ENCODE results near the gene NR2F1-AS1.

DNA sequence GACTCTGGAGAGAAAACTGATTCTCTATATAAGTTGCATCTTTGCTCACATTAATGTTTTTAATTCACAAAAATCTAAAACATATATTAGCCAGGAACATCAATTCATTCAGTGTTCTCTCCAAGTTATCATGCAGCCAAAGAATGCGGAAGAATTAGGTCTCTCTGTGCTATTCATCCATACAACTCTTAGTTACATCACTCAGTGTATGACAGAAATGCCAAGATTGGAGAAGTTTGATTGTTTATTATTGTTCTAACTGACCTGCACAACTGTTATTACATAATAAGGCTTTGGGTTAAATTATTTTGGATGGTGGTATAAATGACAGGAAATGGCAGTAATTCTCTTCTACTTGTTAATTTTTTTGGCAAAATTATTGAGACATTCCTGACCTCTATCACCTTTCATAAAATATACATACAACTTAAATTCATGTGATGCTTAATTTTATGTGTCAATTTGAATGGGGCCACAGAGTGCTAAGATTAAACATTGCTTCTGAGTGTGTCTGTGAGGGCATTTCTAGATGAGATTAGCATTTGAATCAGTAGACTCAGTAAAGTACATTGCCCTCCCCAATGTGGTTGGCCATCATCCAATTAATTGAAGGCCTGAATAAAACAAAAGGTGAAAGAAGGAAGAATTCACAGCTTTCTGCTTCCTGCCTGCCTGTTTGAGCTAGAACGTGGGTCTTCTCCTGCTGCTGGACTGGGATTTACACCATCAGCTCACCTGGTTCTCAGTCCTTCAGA, 70.2 kb downstream of the NR2F1-AS1 start:
- no peak for TF ChIP-seq EZH2 (IDR thresholded peaks at IDR 0.05; ENCODE audit: low read depth, unreplicated experiment)
- no peak for TF ChIP-seq CTCF (conservative IDR thresholded peaks at IDR 0.05; ENCODE audit: low read depth in 2 of 2)
- no peak for TF ChIP-seq CREB1 (CRISPR knock-in tag; IDR thresholded peaks at IDR 0.05; ENCODE audit: low read depth)
- no peak for TF ChIP-seq REST (IDR thresholded peaks at IDR 0.05; ENCODE audit: unreplicated experiment)
- no peak for TF ChIP-seq ZNF331 (CRISPR knock-in tag; IDR thresholded peaks at IDR 0.05; ENCODE audit: low read depth)
- no peak for TF ChIP-seq NANOG (IDR thresholded peaks at IDR 0.05; ENCODE audit: borderline replicate concordance)
- TF ChIP-seq ZNF114 (CRISPR knock-in tag; IDR thresholded peaks at IDR 0.05): no peak
- no peak for TF ChIP-seq EZH2phosphoT487 (IDR thresholded peaks at IDR 0.05; ENCODE audit: unreplicated experiment)
- no peak for TF ChIP-seq JUNB (IDR thresholded peaks at IDR 0.05; ENCODE audit: unreplicated experiment)
